ENCODE measurements around the gene EMP2. TPM values are rescaled to one million over a fixed set of nuclear protein-coding genes. Genes with fewer than 3 reads are reported as not detected.

Gene EMP2
- total RNA-seq (ENCODE audit: low replicate concordance) = 10.9 and 11.6 TPM in 2 replicates

GRCh38 chr16:10579965-10580882 is at the start of gene EMP2:
TSS of gene EMP2 (minus strand) at chr16:10580598. CDS start at chr16:10547617, 32,981 bp downstream.

Other genes starting within 250 kb of the EMP2 start
- 1.5 and 2.6 TPM in 2 replicates for gene ATF7IP2, start 194.5 kb downstream of the EMP2 start, total RNA-seq (ENCODE audit: low replicate concordance)
- not detected in 2 replicates for gene TEKT5, start 114.3 kb upstream of the EMP2 start, total RNA-seq (ENCODE audit: low replicate concordance)
- gene NUBP1, start 163.2 kb upstream of the EMP2 start, total RNA-seq (ENCODE audit: low replicate concordance) = 17.8 and 20.1 TPM in 2 replicates
- not detected in 2 replicates for gene TVP23A, start 238.2 kb upstream of the EMP2 start, total RNA-seq (ENCODE audit: low replicate concordance)

Measured in smooth muscle cell of the coronary artery (primary cell).